Ishikawa (cell line): ENCODE results near the gene ALDH2.

ENCODE experiments used
- TCF12 ChIP-seq: IDR thresholded peaks from 2 replicates; pipeline ENCODE4 v1.6.1; 2012; ENCODE audit warnings: low read depth
- TF ChIP-seq, protein P1 (sequence below): IDR thresholded peaks from 2 replicates; pipeline ENCODE4 v1.6.1; 2012; ENCODE audit warnings: low read depth, mild to moderate bottlenecking

DNA sequence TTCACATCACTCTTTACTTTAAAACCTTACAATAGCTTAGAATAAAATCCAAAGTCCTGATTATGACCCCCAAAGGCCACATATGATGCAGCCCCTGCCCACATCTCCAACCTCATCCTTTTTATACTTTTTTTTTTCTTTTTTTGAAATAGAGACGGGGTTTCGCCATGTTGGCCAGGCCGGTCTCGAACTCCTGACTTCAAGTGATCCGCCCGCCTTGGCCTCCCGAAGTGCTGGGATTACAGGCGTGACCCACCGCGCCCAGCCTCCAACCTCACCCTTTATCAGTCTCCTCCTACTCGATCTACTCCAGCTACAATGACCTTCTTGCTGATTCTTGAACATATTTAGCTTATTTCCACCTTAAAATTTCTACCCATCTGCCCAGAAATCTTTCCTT lies 74.1 kb downstream of the ALDH2 start:
- TF ChIP-seq, protein P1, sequence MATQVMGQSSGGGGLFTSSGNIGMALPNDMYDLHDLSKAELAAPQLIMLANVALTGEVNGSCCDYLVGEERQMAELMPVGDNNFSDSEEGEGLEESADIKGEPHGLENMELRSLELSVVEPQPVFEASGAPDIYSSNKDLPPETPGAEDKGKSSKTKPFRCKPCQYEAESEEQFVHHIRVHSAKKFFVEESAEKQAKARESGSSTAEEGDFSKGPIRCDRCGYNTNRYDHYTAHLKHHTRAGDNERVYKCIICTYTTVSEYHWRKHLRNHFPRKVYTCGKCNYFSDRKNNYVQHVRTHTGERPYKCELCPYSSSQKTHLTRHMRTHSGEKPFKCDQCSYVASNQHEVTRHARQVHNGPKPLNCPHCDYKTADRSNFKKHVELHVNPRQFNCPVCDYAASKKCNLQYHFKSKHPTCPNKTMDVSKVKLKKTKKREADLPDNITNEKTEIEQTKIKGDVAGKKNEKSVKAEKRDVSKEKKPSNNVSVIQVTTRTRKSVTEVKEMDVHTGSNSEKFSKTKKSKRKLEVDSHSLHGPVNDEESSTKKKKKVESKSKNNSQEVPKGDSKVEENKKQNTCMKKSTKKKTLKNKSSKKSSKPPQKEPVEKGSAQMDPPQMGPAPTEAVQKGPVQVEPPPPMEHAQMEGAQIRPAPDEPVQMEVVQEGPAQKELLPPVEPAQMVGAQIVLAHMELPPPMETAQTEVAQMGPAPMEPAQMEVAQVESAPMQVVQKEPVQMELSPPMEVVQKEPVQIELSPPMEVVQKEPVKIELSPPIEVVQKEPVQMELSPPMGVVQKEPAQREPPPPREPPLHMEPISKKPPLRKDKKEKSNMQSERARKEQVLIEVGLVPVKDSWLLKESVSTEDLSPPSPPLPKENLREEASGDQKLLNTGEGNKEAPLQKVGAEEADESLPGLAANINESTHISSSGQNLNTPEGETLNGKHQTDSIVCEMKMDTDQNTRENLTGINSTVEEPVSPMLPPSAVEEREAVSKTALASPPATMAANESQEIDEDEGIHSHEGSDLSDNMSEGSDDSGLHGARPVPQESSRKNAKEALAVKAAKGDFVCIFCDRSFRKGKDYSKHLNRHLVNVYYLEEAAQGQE = no peak
- no peak for TF ChIP-seq TCF12
